ENCODE data around the gene CFAP46.

GRCh38 chr10:132910901-132911785 is 31.2 kb downstream of the CFAP46 start:
- TF ChIP-seq, protein P1, sequence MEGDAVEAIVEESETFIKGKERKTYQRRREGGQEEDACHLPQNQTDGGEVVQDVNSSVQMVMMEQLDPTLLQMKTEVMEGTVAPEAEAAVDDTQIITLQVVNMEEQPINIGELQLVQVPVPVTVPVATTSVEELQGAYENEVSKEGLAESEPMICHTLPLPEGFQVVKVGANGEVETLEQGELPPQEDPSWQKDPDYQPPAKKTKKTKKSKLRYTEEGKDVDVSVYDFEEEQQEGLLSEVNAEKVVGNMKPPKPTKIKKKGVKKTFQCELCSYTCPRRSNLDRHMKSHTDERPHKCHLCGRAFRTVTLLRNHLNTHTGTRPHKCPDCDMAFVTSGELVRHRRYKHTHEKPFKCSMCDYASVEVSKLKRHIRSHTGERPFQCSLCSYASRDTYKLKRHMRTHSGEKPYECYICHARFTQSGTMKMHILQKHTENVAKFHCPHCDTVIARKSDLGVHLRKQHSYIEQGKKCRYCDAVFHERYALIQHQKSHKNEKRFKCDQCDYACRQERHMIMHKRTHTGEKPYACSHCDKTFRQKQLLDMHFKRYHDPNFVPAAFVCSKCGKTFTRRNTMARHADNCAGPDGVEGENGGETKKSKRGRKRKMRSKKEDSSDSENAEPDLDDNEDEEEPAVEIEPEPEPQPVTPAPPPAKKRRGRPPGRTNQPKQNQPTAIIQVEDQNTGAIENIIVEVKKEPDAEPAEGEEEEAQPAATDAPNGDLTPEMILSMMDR (IDR thresholded peaks at IDR 0.05 in 2 of 3, conservative IDR thresholded peaks at IDR 0.05 in 1 of 3; ENCODE audit: control insufficient read depth in 2 of 3, extremely low read depth in 1 of 3, insufficient read depth in 1 of 3, low read depth in 3 of 3, low read length in 3 of 3), result no peak
- TF ChIP-seq POLR2A (IDR thresholded peaks at IDR 0.05; ENCODE audit: low read depth, low read length) (no peak), EZH2 (IDR thresholded peaks at IDR 0.05; ENCODE audit: borderline replicate concordance, control insufficient read depth, low read depth, low read length) (no peak)
